Activated CD8-positive, alpha-beta memory T cell treated with anti-CD3 and anti-CD28 coated beads, Interleukin-2, amount 50 U/mL, for 24 hours (primary cell): ENCODE results near the gene DPF3.

Source experiments
- DNase-seq: peaks from one replicate; pipeline ENCODE4 v3.0.0-alpha.2; 2020; ENCODE audit errors: extremely low read depth

The DPF3 gene

GRCh38 chr14:72715850-72716228 is 178.1 kb downstream of the DPF3 start:
- no peak for DNase-seq

- no peak for DNase-seq
These were observed 178.6 kb downstream of the DPF3 start for GRCh38 chr14:72715215-72715849.

GRCh38 chr14:72714871-72715214 is 179.1 kb downstream of the DPF3 start:
- DNase-seq: no peak

GRCh38 chr14:72714094-72714493 is 179.8 kb downstream of the DPF3 start:
- DNase-seq: peak; percentile 7

- no peak for DNase-seq
These were observed 182.0 kb downstream of the DPF3 start for GRCh38 chr14:72711936-72712335.

GRCh38 chr14:72709916-72710611 is 183.8 kb downstream of the DPF3 start:
- DNase-seq: no peak

- no peak for DNase-seq
These were observed 185.0 kb downstream of the DPF3 start for GRCh38 chr14:72708708-72709475.

GRCh38 chr14:72708222-72708621 is 185.7 kb downstream of the DPF3 start:
- no peak for DNase-seq

- DNase-seq: no peak
These were observed 187.4 kb downstream of the DPF3 start for GRCh38 chr14:72706485-72706884.

GRCh38 chr14:72704502-72704901 is 189.4 kb downstream of the DPF3 start:
- DNase-seq: no peak

- DNase-seq: no peak
These were observed 192.3 kb downstream of the DPF3 start for GRCh38 chr14:72701605-72702004.

GRCh38 chr14:72701237-72701565 is 192.7 kb downstream of the DPF3 start:
- no peak for DNase-seq

- no peak for DNase-seq
These were observed 193.3 kb downstream of the DPF3 start for GRCh38 chr14:72700338-72701236.

GRCh38 chr14:72699852-72700257 is 194.0 kb downstream of the DPF3 start:
- DNase-seq: no peak

GRCh38 chr14:72699443-72699842 is 194.5 kb downstream of the DPF3 start:
- DNase-seq: no peak

GRCh38 chr14:72692696-72693095 is 201.2 kb downstream of the DPF3 start:
- no peak for DNase-seq

GRCh38 chr14:72690324-72690723 is 203.6 kb downstream of the DPF3 start:
- no peak for DNase-seq

GRCh38 chr14:72688990-72689671 is 204.8 kb downstream of the DPF3 start:
- DNase-seq: no peak

- no peak for DNase-seq
These were observed 207.1 kb downstream of the DPF3 start for GRCh38 chr14:72686832-72687231.

- no peak for DNase-seq
These were observed 207.8 kb downstream of the DPF3 start for GRCh38 chr14:72686101-72686500.

GRCh38 chr14:72685456-72685855 is 208.4 kb downstream of the DPF3 start:
- no peak for DNase-seq

GRCh38 chr14:72683787-72684186 is 210.1 kb downstream of the DPF3 start:
- DNase-seq: no peak
